Measurements from ENCODE around the gene EPOP.
"Not testable (repeated sequence)": the region's sequence is repeated elsewhere in the genome, so short reads cannot be mapped to it uniquely, and the experiment has no call there.

The EPOP gene

GRCh38 chr17:38654411-38655398, 20.1 kb downstream of the EPOP start:
- DNase-seq (ENCODE audit: extremely low spot score, insufficient read length, low read depth) = no peak
- no peak for FAIRE-seq

- DNase-seq (ENCODE audit: extremely low spot score, insufficient read length, low read depth) (no peak), FAIRE-seq (no peak)
These were observed 21.1 kb downstream of the EPOP start for GRCh38 chr17:38653679-38654078.

GRCh38 chr17:38653230-38653629, 21.5 kb downstream of the EPOP start:
- no peak for FAIRE-seq
- no peak for DNase-seq (ENCODE audit: extremely low spot score, insufficient read length, low read depth)

GRCh38 chr17:38650653-38651173, 24.0 kb downstream of the EPOP start:
- FAIRE-seq; DNase-seq (ENCODE audit: extremely low spot score, insufficient read length, low read depth): not testable (repeated sequence)

GRCh38 chr17:38637951-38638350, 36.8 kb downstream of the EPOP start:
- FAIRE-seq (no peak), DNase-seq (ENCODE audit: extremely low spot score, insufficient read length, low read depth) (no peak)

GRCh38 chr17:38636054-38636453, 38.7 kb downstream of the EPOP start:
- no peak for FAIRE-seq
- no peak for DNase-seq (ENCODE audit: extremely low spot score, insufficient read length, low read depth)

GRCh38 chr17:38632334-38632733, 42.4 kb downstream of the EPOP start:
- FAIRE-seq = no peak
- no peak for DNase-seq (ENCODE audit: extremely low spot score, insufficient read length, low read depth)

GRCh38 chr17:38628441-38628840, 46.3 kb downstream of the EPOP start:
- DNase-seq (ENCODE audit: extremely low spot score, insufficient read length, low read depth) = no peak
- no peak for FAIRE-seq

GRCh38 chr17:38627957-38628356, 46.8 kb downstream of the EPOP start:
- DNase-seq (ENCODE audit: extremely low spot score, insufficient read length, low read depth) (no peak), FAIRE-seq (no peak)

GRCh38 chr17:38626606-38627226, 48.0 kb downstream of the EPOP start:
- FAIRE-seq; DNase-seq (ENCODE audit: extremely low spot score, insufficient read length, low read depth): not testable (repeated sequence)

- FAIRE-seq = no peak
- no peak for DNase-seq (ENCODE audit: extremely low spot score, insufficient read length, low read depth)
These were observed 49.3 kb downstream of the EPOP start for GRCh38 chr17:38625482-38625881.

GRCh38 chr17:38624782-38625355, 49.9 kb downstream of the EPOP start:
- not testable (repeated sequence) for FAIRE-seq

More at GRCh38 chr17:38624782-38625355, 49.9 kb downstream of the EPOP start:
- DNase-seq (ENCODE audit: extremely low spot score, insufficient read length, low read depth) = not testable (repeated sequence)

Data from GM18507 (cell line).